Ovary (tissue), 3 donors: ENCODE measurements around the gene RFX1.

Experiments
- CTCF ChIP-seq, 3 donors: fragments of 450-650 bp in 2 of 3; fragments of 200-600 bp in 1 of 3; IDR thresholded peaks; one replicate each; pipeline versions ENCODE4 v1.5.1 to v1.8.0; 2016 to 2022; ENCODE audit warnings: antibody characterized with exemption in 3 of 3, mild to moderate bottlenecking in 1 of 3
- EP300 ChIP-seq: sonication (generic); formaldehyde crosslinking; IDR thresholded peaks from one replicate; pipeline ENCODE4 v1.6.1; 2017; ENCODE audit warnings: antibody characterized with exemption
- donor health status: DM: no; HTN: no; CAD: no.

GRCh38 chr19:13917888-13918406, 88.2 kb downstream of the RFX1 start:
- no peak for TF ChIP-seq CTCF (IDR thresholded peaks at IDR 0.05)
- no peak for TF ChIP-seq EP300
